IMR-90 (cell line): ENCODE data around the gene DCC. TPM values are rescaled to one million over a fixed set of nuclear protein-coding genes. Genes with fewer than 3 reads are reported as not detected.

Experiments
- ATAC-seq: fragments of 200-7000 bp; cut with Tn5 transposase; 2 replicates; pipeline ENCODE4 v1.9.1; 2020; ENCODE audit warnings: low read depth, mild to moderate bottlenecking, moderate library complexity
- BruUV-seq: library from RNA; stranded (reverse); fragments of 400-500 nt; replicated peaks from 2 replicates; lab custom pipeline; 2021; lab: Mats Ljungman, UMichigan
- CTCF ChIA-PET: fragments of 300-600 bp; formaldehyde crosslinking; extraction: SDS; loops from one replicate; lab custom pipeline; 2021; ENCODE audit warnings: antibody characterized with exemption; lab: Yijun Ruan, JAX
- POLR2A ChIA-PET: fragments of 300-600 bp; sonication (Branson Sonifier 250); formaldehyde crosslinking; loops from one replicate; lab custom pipeline; 2022; ENCODE audit warnings: antibody characterized with exemption; ENCODE audit not compliant: unreplicated experiment; lab: Charles Lee
- DNase-seq: peaks from one replicate; pipeline ENCODE4 v3.0.0; 2013
- H2AFZ ChIP-seq: replicated peaks from 2 replicates; pipeline ENCODE3; 2013; ENCODE audit warnings: low read length, mild to moderate bottlenecking; ENCODE audit not compliant: poor library complexity
- H2AK5ac ChIP-seq: 2 replicates; pipeline ENCODE4 v1.6.1; 2013; ENCODE audit warnings: low read depth, low read length, inconsistent platforms
- H2AK9ac ChIP-seq: replicated peaks from 2 replicates; pipeline ENCODE3; 2013; ENCODE audit warnings: mild to moderate bottlenecking, low read depth, low read length, moderate library complexity; ENCODE audit not compliant: poor library complexity
- H2BK120ac ChIP-seq: 2 replicates; pipeline ENCODE4 v1.6.1; 2013; ENCODE audit warnings: low read depth, low read length, inconsistent platforms
- H2BK15ac ChIP-seq: 3 replicates; pipeline ENCODE4 v1.6.1; 2013; ENCODE audit warnings: low read depth, low read length, inconsistent platforms
- H2BK20ac ChIP-seq: 2 replicates; pipeline ENCODE4 v1.6.1; 2013; ENCODE audit warnings: low read depth, mild to moderate bottlenecking, inconsistent platforms, low read length, moderate library complexity
- H2BK5ac ChIP-seq: 2 replicates; pipeline ENCODE4 v1.6.1; 2013; ENCODE audit warnings: mild to moderate bottlenecking, low read depth, low read length, inconsistent platforms; ENCODE audit not compliant: poor library complexity, severe bottlenecking
- H3K14ac ChIP-seq: replicated peaks from 2 replicates; pipeline ENCODE4 v1.6.1; 2013; ENCODE audit warnings: low read depth, low read length, inconsistent platforms
- H3K18ac ChIP-seq: 2 replicates; pipeline ENCODE4 v1.6.1; 2013; ENCODE audit warnings: low read depth, low read length, control low read depth
- H3K23ac ChIP-seq: 2 replicates; pipeline ENCODE4 v1.6.1; 2013; ENCODE audit warnings: low read depth, low read length, inconsistent platforms
- H3K27ac ChIP-seq: 2 replicates; pipeline ENCODE4 v1.5.1; 2013; ENCODE audit warnings: mild to moderate bottlenecking, control low read depth, low read length; ENCODE audit not compliant: insufficient read depth
- H3K27me3 ChIP-seq: 2 replicates; pipeline ENCODE4 v1.6.1; 2013; ENCODE audit warnings: low read length; ENCODE audit not compliant: control insufficient read depth, insufficient read depth
- H3K36me3 ChIP-seq: 2 replicates; pipeline ENCODE4 v1.6.1; 2013; ENCODE audit warnings: low read length, mixed read lengths; ENCODE audit not compliant: control insufficient read depth, insufficient read depth
- H3K4ac ChIP-seq: 2 replicates; pipeline ENCODE4 v1.6.1; 2013; ENCODE audit warnings: low read depth, low read length, inconsistent platforms
- H3K4me1 ChIP-seq: 2 replicates; pipeline ENCODE4 v1.6.1; 2013; ENCODE audit warnings: low read length, mixed read lengths; ENCODE audit not compliant: control insufficient read depth, insufficient read depth
- H3K4me2 ChIP-seq: 2 replicates; pipeline ENCODE4 v1.6.1; 2013; ENCODE audit warnings: low read depth, mild to moderate bottlenecking, control low read depth, low read length, moderate library complexity
- H3K4me3 ChIP-seq: 2 replicates; pipeline ENCODE4 v1.5.1; 2013; ENCODE audit warnings: low read depth, mild to moderate bottlenecking, control low read depth, low read length, moderate library complexity; ENCODE audit not compliant: insufficient read depth
- H3K56ac ChIP-seq: 2 replicates; pipeline ENCODE4 v1.6.1; 2013; ENCODE audit warnings: low read length, inconsistent platforms; ENCODE audit not compliant: insufficient read depth; ENCODE audit errors: extremely low read depth
- H3K79me1 ChIP-seq, 2 experiments: 2 replicates each; pipeline ENCODE4 v1.6.1; 2013; ENCODE audit warnings: low read length in 2 of 2, inconsistent platforms in 1 of 2, low read depth in 1 of 2
- H3K9ac ChIP-seq: 2 replicates; pipeline ENCODE4 v1.6.1; 2013; ENCODE audit warnings: low read depth, low read length, control low read depth
- H3K9me1 ChIP-seq: 2 replicates; pipeline ENCODE4 v1.6.1; 2013; ENCODE audit warnings: low read length, inconsistent platforms; ENCODE audit not compliant: insufficient read depth
- H3K9me3 ChIP-seq: 2 replicates; pipeline ENCODE4 v1.6.1; 2013; ENCODE audit warnings: low read length; ENCODE audit not compliant: control insufficient read depth, insufficient read depth
- H4K20me1 ChIP-seq: 2 replicates; pipeline ENCODE4 v1.6.1; 2013; ENCODE audit warnings: low read length, inconsistent platforms; ENCODE audit not compliant: insufficient read depth
- H4K5ac ChIP-seq: 2 replicates; pipeline ENCODE4 v1.6.1; 2013; ENCODE audit warnings: mild to moderate bottlenecking, low read depth, low read length, control low read depth
- H4K8ac ChIP-seq, 2 experiments: 2 replicates each; pipeline ENCODE4 v1.6.1; 2013; ENCODE audit warnings: low read depth in 2 of 2, low read length in 2 of 2, control low read depth in 1 of 2, inconsistent platforms in 1 of 2
- H4K91ac ChIP-seq: 2 replicates; pipeline ENCODE4 v1.6.1; 2013; ENCODE audit warnings: low read depth, low read length, inconsistent platforms; ENCODE audit not compliant: insufficient read depth
- BHLHE40 ChIP-seq: fragments of 150-350 bp; IDR thresholded peaks from 2 replicates; pipeline ENCODE4 v1.6.1; 2016; ENCODE audit warnings: mild to moderate bottlenecking, low read depth, low read length
- CEBPB ChIP-seq: IDR thresholded peaks from 2 replicates; pipeline ENCODE4 v1.6.1; 2012; ENCODE audit warnings: low read depth, low read length, improper control_type of control experiment
- CHD1 ChIP-seq: IDR thresholded peaks from 2 replicates; pipeline ENCODE4 v1.6.1; 2012; ENCODE audit warnings: low read depth, low read length, improper control_type of control experiment
- CTCF ChIP-seq: conservative IDR thresholded peaks from 2 replicates; pipeline ENCODE4 v1.5.1; 2012; ENCODE audit warnings: mild to moderate bottlenecking, low read depth, low read length, improper control_type of control experiment
- ELK1 ChIP-seq: fragments of 150-350 bp; IDR thresholded peaks from 2 replicates; pipeline ENCODE4 v1.6.1; 2016; ENCODE audit warnings: low read depth, mild to moderate bottlenecking, low read length, moderate library complexity, borderline replicate concordance
- FOS ChIP-seq: fragments of 150-350 bp; IDR thresholded peaks from 2 replicates; pipeline ENCODE4 v1.6.1; 2016; ENCODE audit warnings: low read depth, low read length
- MAFK ChIP-seq: IDR thresholded peaks from 2 replicates; pipeline ENCODE4 v1.6.1; 2012; ENCODE audit warnings: low read depth, low read length, improper control_type of control experiment
- MAZ ChIP-seq: IDR thresholded peaks from 2 replicates; pipeline ENCODE4 v1.6.1; 2012; ENCODE audit warnings: low read depth, mild to moderate bottlenecking, low read length, improper control_type of control experiment, moderate library complexity, borderline replicate concordance
- MXI1 ChIP-seq: IDR thresholded peaks from 2 replicates; pipeline ENCODE4 v1.6.1; 2012; ENCODE audit warnings: low read depth, mild to moderate bottlenecking, low read length, moderate library complexity, borderline replicate concordance
- NFE2L2 ChIP-seq: fragments of 150-350 bp; IDR thresholded peaks from 2 replicates; pipeline ENCODE4 v1.6.1; 2016; ENCODE audit warnings: low read depth, mild to moderate bottlenecking, low read length
- POLR2A ChIP-seq: IDR thresholded peaks from 2 replicates; pipeline ENCODE4 v1.6.1; 2012; ENCODE audit warnings: mild to moderate bottlenecking, low read depth, low read length
- RAD21 ChIP-seq: IDR thresholded peaks from 2 replicates; pipeline ENCODE4 v1.6.1; 2012; ENCODE audit warnings: low read length, improper control_type of control experiment
- RCOR1 ChIP-seq: IDR thresholded peaks from 2 replicates; pipeline ENCODE4 v1.6.1; 2012; ENCODE audit warnings: mild to moderate bottlenecking, low read length, improper control_type of control experiment; ENCODE audit not compliant: insufficient replicate concordance
- RFX5 ChIP-seq: IDR thresholded peaks from 2 replicates; pipeline ENCODE4 v1.8.0; 2012; ENCODE audit warnings: low read depth, mild to moderate bottlenecking, low read length, moderate library complexity
- SMC3 ChIP-seq: fragments of 150-350 bp; IDR thresholded peaks from 2 replicates; pipeline ENCODE4 v1.6.1; 2016; ENCODE audit warnings: low read depth, mild to moderate bottlenecking, antibody characterized with exemption, low read length, moderate library complexity
- USF2 ChIP-seq: fragments of 150-350 bp; IDR thresholded peaks from 2 replicates; pipeline ENCODE4 v1.6.1; 2017; ENCODE audit warnings: mild to moderate bottlenecking, antibody characterized with exemption, low read length, low read depth
- WGBS, 2 experiments: methylation state at CpG; one replicate each; pipeline versions ENCODE4 v1.1.5 to v1.1.7; 2013; ENCODE audit warnings: missing lambda C conversion rate in 2 of 2; ENCODE audit not compliant: insufficient read length in 1 of 2; ENCODE audit errors: extremely low coverage in 2 of 2; 5-methylcytosine and 5-hydroxymethylcytosine counted together
- dilution Hi-C: fragments of 300-500 bp; cut with HindIII; formaldehyde crosslinking; loops from one replicate; pipeline ENCODE4 v1.14.3; 2018; ENCODE audit warnings: low sequenced_read_pairs; ENCODE audit not compliant: unreplicated experiment
- in situ Hi-C: fragments of 300-500 bp; cut with MboI; formaldehyde crosslinking; loops from 3 replicates; pipeline ENCODE4 v1.14.3; 2019; ENCODE audit warnings: low sequenced_read_pairs, inconsistent platforms, mixed read lengths
- intact Hi-C: fragments of 100-400 bp; cut with micrococcal nuclease; formaldehyde crosslinking; loops from 2 replicates; pipeline ENCODE4 v1.10.0; 2022
- polyA plus RNA-seq, 3 experiments: library from polyadenylated mRNA; depleted of rRNA; stranded (reverse); fragments of >200 nt; gene quantifications; 2 replicates each; pipeline ENCODE4 v1.2.3, GENCODE V29; 2012; ENCODE audit warnings: low replicate concordance in 1 of 3
- total RNA-seq: library from RNA; depleted of rRNA; stranded (reverse); fragments of >200 nt; gene quantifications from 2 replicates; pipeline ENCODE4 v1.2.3, GENCODE V29; 2012

The DCC gene
- total and polyA plus RNA-seq, 2 of the 4 experiments (the other 2 are of a cell fraction), result 0.31 to 0.54 TPM

GRCh38 chr18:52667463-52668065 lies 327.6 kb downstream of the DCC start:
- H3K14ac ChIP-seq, result no peak overlapping the region
- ChIA-PET POLR2A (no interaction called here), CTCF (no interaction called here)
- intact Hi-C loops, result no loop called here
- H3K4ac ChIP-seq, result no peak overlapping the region
- H4K8ac ChIP-seq, result no peak overlapping the region
- H3K4me2 ChIP-seq, result no peak overlapping the region
- WGBS, 2 experiments, result no CpG with 5 or more reads among the region's 4 CpGs
- H2BK5ac ChIP-seq, result no peak overlapping the region
- no peaks in the 10 kb centered on the region for H3K79me1 ChIP-seq
- no peak overlapping the region for H3K4me3 ChIP-seq
- no peaks in the 10 kb centered on the region for H3K4me1 ChIP-seq
- TF ChIP-seq USF2 (no peak), POLR2A (no peak), BHLHE40 (no peak), MAZ (no peak), RAD21 (no peak), MXI1 (no peak), RFX5 (no peak), RCOR1 (no peak), MAFK (no peak), SMC3 (no peak), FOS (no peak), NFE2L2 (no peak), CTCF (no peak), CEBPB (no peak), CHD1 (no peak), ELK1 (no peak)
- no peak overlapping the region for H2AFZ ChIP-seq
- no peaks in the 10 kb centered on the region for H4K20me1 ChIP-seq
- H3K18ac ChIP-seq, result no peak overlapping the region
- no peak overlapping the region for H4K91ac ChIP-seq
- no peak overlapping the region for H3K23ac ChIP-seq
- no peak overlapping the region for H4K5ac ChIP-seq
- dilution Hi-C loops, result no loop called here
- H3K56ac ChIP-seq, result no peak overlapping the region
- no TSS peak for BruUV-seq
- H2BK20ac ChIP-seq, result no peak overlapping the region
- no peaks in the 10 kb centered on the region for H3K27me3 ChIP-seq
- H3K36me3 ChIP-seq, result no peaks in the 10 kb centered on the region
- peaks cover 5% of the 10 kb centered on the region; the same call in 1 of the 2 replicates for H3K9me3 ChIP-seq
- ATAC-seq (no peak), DNase-seq (no peak)
- in situ Hi-C loops, result no loop called here
- H3K9me1 ChIP-seq, result no peaks in the 10 kb centered on the region
- H2BK120ac ChIP-seq, result no peak overlapping the region
- no peak overlapping the region for H3K9ac ChIP-seq
- no peak overlapping the region for H3K27ac ChIP-seq
- H2BK15ac ChIP-seq, result no peak overlapping the region
- no peak overlapping the region for H2AK9ac ChIP-seq
- no peak overlapping the region for H2AK5ac ChIP-seq
